Large intestine (tissue), 3 donors: ENCODE measurements around the gene SELENOO. TPM values are rescaled to one million over a fixed set of nuclear protein-coding genes. Genes with fewer than 3 reads are reported as not detected.

Experiments
- DNase-seq, 2 donors: peaks; one replicate each; pipeline versions ENCODE4 v3.0.0 to v3.0.0-alpha.2; 2013
- H3K27ac ChIP-seq: one replicate; pipeline ENCODE4 v1.5.1; 2013; ENCODE audit warnings: low read length
- H3K27me3 ChIP-seq: 2 replicates; pipeline ENCODE4 v1.6.1; 2013; ENCODE audit warnings: low read length; ENCODE audit not compliant: control insufficient read depth, insufficient read depth
- H3K36me3 ChIP-seq: 2 replicates; pipeline ENCODE4 v1.6.1; 2013; ENCODE audit warnings: low read length; ENCODE audit not compliant: control insufficient read depth, insufficient read depth
- H3K4me1 ChIP-seq: one replicate; pipeline ENCODE4 v1.6.1; 2013; ENCODE audit warnings: low read length; ENCODE audit not compliant: control insufficient read depth, insufficient read depth
- H3K4me3 ChIP-seq: one replicate; pipeline ENCODE4 v1.5.1; 2013; ENCODE audit warnings: low read length
- H3K9me3 ChIP-seq: one replicate; pipeline ENCODE4 v1.6.1; 2013; ENCODE audit warnings: mild to moderate bottlenecking, low read depth, low read length, moderate library complexity; ENCODE audit not compliant: control insufficient read depth
- WGBS: methylation state at CpG from one replicate; pipeline ENCODE4 v1.1.5; 2013; ENCODE audit warnings: low lambda C conversion rate; ENCODE audit not compliant: insufficient coverage; 5-methylcytosine and 5-hydroxymethylcytosine counted together
- polyA plus RNA-seq: library from polyadenylated mRNA; unstranded; fragments of 120-200 nt; gene quantifications from one replicate; pipeline ENCODE4 v1.2.1, GENCODE V29; 2013

SELENOO gene
- polyA plus RNA-seq, 1 donor, result 44.4 TPM

DNA sequence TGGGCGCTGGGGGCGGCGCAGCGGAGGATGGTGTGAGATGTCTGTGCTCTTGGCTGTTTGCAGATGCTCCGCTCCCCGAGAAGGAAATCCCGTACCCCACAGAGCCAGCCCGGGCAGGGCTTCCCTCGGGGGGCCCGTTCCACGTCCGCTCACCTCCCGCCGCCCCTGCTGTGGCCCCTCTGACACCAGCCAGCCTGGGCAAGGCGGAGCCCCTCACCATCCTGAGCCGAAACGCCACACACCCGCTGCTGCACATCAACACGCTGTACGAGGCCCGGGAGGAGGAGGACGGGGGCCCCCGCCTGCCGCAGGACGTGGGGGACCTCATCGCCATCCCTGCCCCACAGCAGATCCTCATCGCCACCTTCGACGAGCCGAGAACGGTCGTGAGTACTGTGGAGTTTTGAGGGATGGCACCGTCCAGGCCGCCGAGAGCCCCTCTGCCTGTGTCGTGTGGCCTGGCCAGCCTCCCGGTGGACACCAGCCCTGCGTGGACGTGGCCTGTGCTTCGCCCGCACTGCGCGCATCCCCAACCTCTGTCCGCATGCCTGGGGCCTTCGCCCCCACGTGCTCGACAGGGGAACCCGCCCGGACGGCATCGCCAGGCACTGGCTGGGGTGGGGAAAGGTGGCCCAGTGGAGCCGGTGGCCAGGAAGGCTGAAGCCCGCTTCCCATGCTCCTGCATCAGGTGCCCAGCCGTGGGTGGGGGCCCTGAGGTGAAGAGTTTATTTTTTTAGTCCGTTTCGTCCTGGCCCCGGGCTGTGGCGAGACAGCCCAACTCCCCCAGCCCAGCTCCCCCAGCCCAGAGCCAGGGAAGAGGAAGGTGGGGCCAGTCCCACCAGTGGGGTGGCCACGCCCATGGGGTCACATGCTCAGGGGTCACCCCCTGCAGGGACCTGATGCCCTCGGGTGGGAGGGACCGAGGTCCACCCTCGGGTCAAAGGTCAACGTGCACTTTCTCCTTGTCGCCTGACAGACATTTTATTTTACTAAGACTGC lies 21.6 kb upstream of the SELENOO start:
- no peak for DNase-seq
- no CpG with 5 or more reads among the region's 64 CpGs for WGBS
- peaks cover 30% of the 10 kb centered on the region for H3K9me3 ChIP-seq
- H3K4me1 ChIP-seq, result no peaks in the 10 kb centered on the region
- peaks cover 8% of the 10 kb centered on the region for H3K27me3 ChIP-seq
- no peak overlapping the region for H3K27ac ChIP-seq
- H3K36me3 ChIP-seq, result no peaks in the 10 kb centered on the region
- no peak overlapping the region for H3K4me3 ChIP-seq

- Histone ChIP-seq H3K9me3 (peaks cover 31% of the 10 kb centered on the region), H3K27ac (no peak overlapping the region), H3K4me3 (no peak overlapping the region), H3K27me3 (peaks cover 8% of the 10 kb centered on the region), H3K4me1 (peaks cover 2% of the 10 kb centered on the region), H3K36me3 (no peaks in the 10 kb centered on the region)
- no CpG with 5 or more reads among the region's 39 CpGs for WGBS
- DNase-seq, result no peak
Measured at GRCh38 chr22:50179937-50180726, 20.7 kb upstream of the SELENOO start.

DNA sequence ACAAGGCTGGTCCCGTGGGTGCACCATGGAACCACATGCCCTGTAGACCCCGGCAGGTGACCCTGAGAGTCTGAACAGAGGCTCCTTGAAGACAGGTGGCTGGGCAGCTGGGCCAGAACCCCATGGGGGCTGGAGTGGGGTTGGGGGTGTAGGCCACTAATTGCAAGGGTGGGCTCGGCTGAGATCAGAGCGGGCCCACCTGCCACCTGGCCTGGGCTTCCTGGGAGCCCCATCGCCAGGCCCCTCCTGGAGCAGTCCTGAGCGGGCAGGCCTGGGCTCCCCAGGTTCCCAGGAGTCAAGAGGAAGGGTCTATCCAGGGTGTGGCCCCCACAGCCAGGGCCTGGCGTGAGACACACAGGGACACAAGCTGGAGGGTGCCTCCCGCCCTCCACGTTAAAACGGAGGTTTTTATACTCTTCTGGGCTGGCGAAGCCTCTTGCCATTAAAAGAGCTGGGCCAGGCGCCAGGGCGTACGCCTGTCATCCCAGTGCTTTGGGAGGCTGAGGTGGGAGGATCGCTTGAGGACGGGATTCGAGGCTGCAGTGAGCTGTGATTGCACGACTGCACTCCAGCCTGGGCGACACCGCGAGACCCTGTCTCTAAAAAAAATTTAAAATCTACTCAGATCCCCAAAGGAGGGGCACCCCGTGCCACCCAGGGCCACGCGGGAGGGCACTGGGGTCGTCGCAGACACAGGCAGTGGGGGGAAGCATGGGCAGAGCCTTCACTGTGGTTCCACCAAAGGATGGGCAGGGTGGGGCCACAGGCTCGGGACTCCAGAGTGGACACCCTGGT lies 19.9 kb upstream of the SELENOO start:
- Histone ChIP-seq H3K36me3 (no peaks in the 10 kb centered on the region), H3K27me3 (peaks cover 6% of the 10 kb centered on the region), H3K27ac (no peak overlapping the region), H3K4me1 (peaks cover 5% of the 10 kb centered on the region), H3K9me3 (peaks cover 31% of the 10 kb centered on the region), H3K4me3 (no peak overlapping the region)
- WGBS, result no CpG with 5 or more reads among the region's 27 CpGs
- no peak for DNase-seq

- Histone ChIP-seq H3K27ac (no peak overlapping the region), H3K36me3 (no peaks in the 10 kb centered on the region), H3K27me3 (peaks cover 5% of the 10 kb centered on the region), H3K4me1 (peaks cover 13% of the 10 kb centered on the region), H3K4me3 (no peak overlapping the region), H3K9me3 (peaks cover 24% of the 10 kb centered on the region)
- no peak for DNase-seq
- no CpG with 5 or more reads among the region's 31 CpGs for WGBS
Measured at GRCh38 chr22:50182176-50183081, 18.4 kb upstream of the SELENOO start.

DNA sequence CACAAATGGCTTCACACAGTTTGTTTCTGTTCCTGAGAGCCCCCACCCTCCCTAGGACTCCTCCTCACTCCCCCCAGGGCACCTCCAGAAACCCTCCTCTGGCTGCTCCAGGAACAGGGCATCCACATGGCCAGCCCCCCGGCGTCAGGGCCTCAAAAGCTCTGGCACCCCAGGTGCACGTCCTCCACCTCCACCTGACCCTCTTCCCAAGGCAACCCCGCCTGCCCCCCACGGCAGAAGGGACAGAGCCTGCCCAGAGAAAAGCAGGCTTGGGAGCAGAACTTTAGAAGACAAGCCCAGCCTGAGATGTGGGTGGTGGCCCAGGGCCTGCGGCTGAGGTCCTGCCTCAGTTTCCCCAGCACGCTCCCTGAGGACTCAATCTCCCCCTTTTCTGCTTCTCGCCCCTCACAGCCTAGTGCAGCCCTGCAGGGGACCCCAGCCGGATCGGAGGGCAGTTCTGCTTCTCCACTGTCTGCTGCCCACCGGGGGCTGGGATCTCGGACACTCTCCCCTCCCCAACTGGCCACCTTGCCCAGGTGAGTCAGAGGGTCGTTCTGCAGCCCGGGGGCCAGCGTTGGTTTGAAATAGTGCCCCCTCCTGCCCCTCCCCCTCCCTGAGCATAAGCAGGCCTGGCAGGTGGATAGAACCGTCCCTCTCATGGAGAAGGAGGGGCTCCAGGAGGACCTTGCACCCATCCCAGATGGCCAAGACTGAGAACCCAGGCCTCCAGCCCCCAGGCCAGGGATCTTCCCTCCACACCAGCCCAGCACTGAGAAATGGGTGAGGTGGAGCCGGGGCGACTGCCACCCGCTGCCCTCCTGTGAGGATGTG lies 17.5 kb upstream of the SELENOO start:
- Histone ChIP-seq H3K4me3 (no peak overlapping the region), H3K36me3 (no peaks in the 10 kb centered on the region), H3K4me1 (peaks cover 13% of the 10 kb centered on the region), H3K27me3 (peaks cover 3% of the 10 kb centered on the region), H3K9me3 (peaks cover 15% of the 10 kb centered on the region), H3K27ac (no peak overlapping the region)
- no peak for DNase-seq
- WGBS, result no CpG with 5 or more reads among the region's 19 CpGs

DNA sequence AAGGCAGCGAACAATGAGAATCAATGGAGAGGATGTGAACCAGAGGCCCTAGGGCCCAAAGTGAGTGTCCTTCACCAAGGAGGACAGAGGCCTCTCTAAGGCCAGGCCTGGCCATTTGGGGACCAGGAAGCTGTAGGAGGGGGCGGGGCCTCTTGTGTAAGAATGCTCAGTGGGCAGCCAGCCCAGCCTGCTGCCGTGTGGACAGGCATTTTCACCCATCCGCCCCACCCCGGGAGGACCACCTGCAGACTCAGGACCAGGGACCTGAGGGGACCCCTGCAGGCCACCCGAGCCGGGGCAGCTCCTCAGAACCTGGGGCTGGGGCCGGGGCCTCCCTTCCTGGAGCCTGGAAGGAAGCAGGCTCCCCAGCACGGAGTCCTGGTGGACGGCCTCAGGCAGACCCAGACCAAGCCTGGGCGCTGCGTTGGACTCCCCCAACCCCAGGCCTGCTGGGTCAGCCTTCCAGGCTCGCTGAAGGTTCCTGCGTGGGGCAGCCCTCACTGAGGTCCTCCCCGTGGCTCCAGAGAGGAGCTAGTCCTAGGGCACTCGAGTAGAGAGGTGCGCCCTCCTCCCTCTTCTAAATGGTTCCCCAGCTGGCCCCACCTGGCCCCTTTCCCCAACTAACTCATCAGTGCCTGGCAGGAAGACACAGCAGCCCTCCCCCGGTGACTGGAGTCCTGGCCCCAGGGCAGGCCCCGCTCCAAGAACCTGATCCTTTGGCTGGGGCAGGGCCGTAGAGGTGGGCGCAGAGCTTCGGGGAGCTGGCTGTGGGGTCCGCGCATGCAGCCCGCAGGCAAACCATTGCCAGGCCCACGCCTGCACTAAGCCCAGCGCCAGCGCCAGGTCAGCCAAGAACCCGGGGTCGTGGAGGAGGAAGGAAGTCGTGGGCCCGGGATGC lies 16.6 kb upstream of the SELENOO start:
- WGBS, result no CpG with 5 or more reads among the region's 32 CpGs
- Histone ChIP-seq H3K27ac (no peak overlapping the region), H3K9me3 (peaks cover 8% of the 10 kb centered on the region), H3K27me3 (no peaks in the 10 kb centered on the region), H3K36me3 (peaks cover 4% of the 10 kb centered on the region), H3K4me3 (no peak overlapping the region), H3K4me1 (peaks cover 18% of the 10 kb centered on the region)
- no peak for DNase-seq

- Histone ChIP-seq H3K4me1 (peaks cover 25% of the 10 kb centered on the region), H3K9me3 (peaks cover 3% of the 10 kb centered on the region), H3K4me3 (peak overlapping the region; percentile 47)
Measured at GRCh38 chr22:50184902-50185374, 15.9 kb upstream of the SELENOO start.

GRCh38 chr22:50185375-50186087 lies 15.3 kb upstream of the SELENOO start, which contains the start of gene TRABD:
Gene TRABD, plus strand, starts transcription at chr22:50185913. Its CDS starts 7,148 bp downstream, at chr22:50193061.
- WGBS, result no CpG with 5 or more reads among the region's 90 CpGs
- H3K27ac ChIP-seq, result no peak within 1 kb of the TSS
- H3K9me3 ChIP-seq, result peaks cover 3% of the 10 kb centered on the region
- peaks cover 4% of the 10 kb centered on the region for H3K36me3 ChIP-seq
- peak within 1 kb of the TSS; percentile 55 for H3K4me3 ChIP-seq
- DNase-seq, result peak; percentile 83 to 89
- peaks cover 31% of the 10 kb centered on the region for H3K4me1 ChIP-seq
- H3K27me3 ChIP-seq, result no peaks in the 10 kb centered on the region

More at GRCh38 chr22:50184902-50185374, 15.9 kb upstream of the SELENOO start:
- WGBS, result no CpG with 5 or more reads among the region's 63 CpGs
- DNase-seq, result no peak
- H3K36me3 ChIP-seq, result peaks cover 4% of the 10 kb centered on the region
- no peaks in the 10 kb centered on the region for H3K27me3 ChIP-seq
- H3K27ac ChIP-seq, result no peak overlapping the region
